H9 (cell line): ENCODE measurements around the gene NID1. TPM values are rescaled to one million over a fixed set of nuclear protein-coding genes. Genes with fewer than 3 reads are reported as not detected.

Experiments used
- DNase-seq: peaks from one replicate; pipeline ENCODE4 v3.0.0-alpha.2; 2017
- H2AFZ ChIP-seq: one replicate; pipeline ENCODE4 v1.6.1; 2013; ENCODE audit warnings: mild to moderate bottlenecking, low read length, control low read depth, moderate library complexity
- H2AK5ac ChIP-seq: 2 replicates; pipeline ENCODE4 v1.6.1; 2013; ENCODE audit warnings: low read length, control low read depth, mixed read lengths; ENCODE audit not compliant: insufficient read length
- H2BK120ac ChIP-seq: one replicate; pipeline ENCODE4 v1.6.1; 2013; ENCODE audit warnings: low read depth, mild to moderate bottlenecking, low read length, control low read depth, inconsistent platforms; ENCODE audit not compliant: poor library complexity, severe bottlenecking
- H2BK12ac ChIP-seq: 2 replicates; pipeline ENCODE4 v1.6.1; 2013; ENCODE audit warnings: low read length, control low read depth, mixed read lengths, low read depth; ENCODE audit not compliant: insufficient read length
- H2BK15ac ChIP-seq: 2 replicates; pipeline ENCODE4 v1.6.1; 2013; ENCODE audit warnings: low read depth, low read length, control low read depth
- H2BK20ac ChIP-seq: one replicate; pipeline ENCODE4 v1.6.1; 2013; ENCODE audit warnings: low read depth, mild to moderate bottlenecking, low read length, control low read depth, inconsistent platforms; ENCODE audit not compliant: poor library complexity, severe bottlenecking
- H2BK5ac ChIP-seq: 2 replicates; pipeline ENCODE4 v1.6.1; 2013; ENCODE audit warnings: low read length, control low read depth, mixed read lengths; ENCODE audit not compliant: insufficient read length
- H3K14ac ChIP-seq: 2 replicates; pipeline ENCODE4 v1.6.1; 2013; ENCODE audit warnings: low read length, control low read depth; ENCODE audit not compliant: insufficient read depth
- H3K18ac ChIP-seq: 2 replicates; pipeline ENCODE4 v1.6.1; 2013; ENCODE audit warnings: low read depth, mild to moderate bottlenecking, mixed read lengths, low read length, control low read depth; ENCODE audit not compliant: insufficient read length
- H3K23ac ChIP-seq: 2 replicates; pipeline ENCODE4 v1.6.1; 2013; ENCODE audit warnings: low read length, control low read depth, mixed read lengths, low read depth; ENCODE audit not compliant: insufficient read length
- H3K23me2 ChIP-seq: 2 replicates; pipeline ENCODE4 v1.6.1; 2013; ENCODE audit warnings: low read depth, mild to moderate bottlenecking, mixed read lengths, low read length, control low read depth; ENCODE audit not compliant: insufficient read length, poor library complexity, severe bottlenecking
- H3K27ac ChIP-seq: 2 replicates; pipeline ENCODE4 v1.5.1; 2013; ENCODE audit warnings: low read length, control low read depth, mixed read lengths, low read depth; ENCODE audit not compliant: insufficient read length
- H3K27me3 ChIP-seq: 2 replicates; pipeline ENCODE4 v1.6.1; 2013; ENCODE audit warnings: low read length, control low read depth, inconsistent platforms; ENCODE audit not compliant: insufficient read depth
- H3K4ac ChIP-seq: 2 replicates; pipeline ENCODE4 v1.6.1; 2013; ENCODE audit warnings: low read depth, mild to moderate bottlenecking, control low read depth, inconsistent platforms, low read length, moderate library complexity
- H3K4me1 ChIP-seq: 2 replicates; pipeline ENCODE4 v1.6.1; 2013; ENCODE audit warnings: low read length, control low read depth, inconsistent platforms; ENCODE audit not compliant: insufficient read depth
- H3K4me2 ChIP-seq: 2 replicates; pipeline ENCODE4 v1.6.1; 2013; ENCODE audit warnings: low read length, control low read depth, mixed read lengths; ENCODE audit not compliant: insufficient read length, insufficient read depth
- H3K56ac ChIP-seq: 2 replicates; pipeline ENCODE4 v1.6.1; 2013; ENCODE audit warnings: low read depth, mild to moderate bottlenecking, mixed read lengths, low read length, control low read depth; ENCODE audit not compliant: insufficient read length
- H3K79me1 ChIP-seq: 2 replicates; pipeline ENCODE4 v1.6.1; 2013; ENCODE audit warnings: low read depth, mild to moderate bottlenecking, moderate library complexity, low read length, control low read depth, inconsistent platforms; ENCODE audit not compliant: insufficient read depth, poor library complexity, severe bottlenecking
- H3K79me2 ChIP-seq: 2 replicates; pipeline ENCODE4 v1.6.1; 2013; ENCODE audit warnings: low read length, control low read depth, inconsistent platforms; ENCODE audit not compliant: insufficient read depth
- H3K9ac ChIP-seq: 2 replicates; pipeline ENCODE4 v1.6.1; 2013; ENCODE audit warnings: low read length, control low read depth, mixed read lengths; ENCODE audit not compliant: insufficient read length; ENCODE audit errors: extremely low read depth
- H3K9me3 ChIP-seq: one replicate; pipeline ENCODE4 v1.6.1; 2013; ENCODE audit warnings: low read depth, low read length, inconsistent platforms; ENCODE audit not compliant: control insufficient read depth
- H3T11ph ChIP-seq: one replicate; pipeline ENCODE4 v1.6.1; 2013; ENCODE audit warnings: mild to moderate bottlenecking, low read length, control low read depth, inconsistent platforms
- H4K20me1 ChIP-seq: one replicate; pipeline ENCODE4 v1.6.1; 2013; ENCODE audit not compliant: control insufficient read depth, insufficient read length, insufficient read depth
- H4K5ac ChIP-seq: 2 replicates; pipeline ENCODE4 v1.6.1; 2013; ENCODE audit warnings: low read depth, mild to moderate bottlenecking, mixed read lengths, low read length, control low read depth; ENCODE audit not compliant: insufficient read length
- H4K8ac ChIP-seq: replicated peaks from 2 replicates; pipeline ENCODE4 v1.6.1; 2013; ENCODE audit warnings: low read length, control low read depth, mixed read lengths, low read depth; ENCODE audit not compliant: insufficient read length
- H4K91ac ChIP-seq: 2 replicates; pipeline ENCODE4 v1.6.1; 2013; ENCODE audit warnings: low read depth, mild to moderate bottlenecking, moderate library complexity, mixed read lengths, low read length, control low read depth; ENCODE audit not compliant: insufficient read length
- H3K27ac Mint-ChIP-seq, 3 experiments: 2 replicates in 2 of 3; 3 replicates in 1 of 3; pipeline ENCODE4 v1.8.0; 2020 to 2021; ENCODE audit warnings: mixed read lengths in 3 of 3, mild to moderate bottlenecking in 1 of 3, moderate library complexity in 1 of 3
- H3K27me3 Mint-ChIP-seq: 2 replicates; pipeline ENCODE4 v1.8.0; 2021; ENCODE audit warnings: low read depth, mild to moderate bottlenecking, moderate library complexity, mixed read lengths
- H3K36me3 Mint-ChIP-seq, 3 experiments: 2 replicates in 2 of 3; 3 replicates in 1 of 3; pipeline ENCODE4 v1.8.0; 2020 to 2021; ENCODE audit warnings: low read depth in 3 of 3, mixed read lengths in 3 of 3; ENCODE audit not compliant: insufficient read depth in 1 of 3
- H3K4me1 Mint-ChIP-seq, 2 experiments: 2 replicates each; pipeline ENCODE4 v1.8.0; 2020; ENCODE audit warnings: mixed read lengths in 2 of 2
- H3K4me3 Mint-ChIP-seq, 2 experiments: 2 replicates in 1 of 2; 3 replicates in 1 of 2; pipeline ENCODE4 v1.8.0; 2020 to 2021; ENCODE audit warnings: mild to moderate bottlenecking in 2 of 2, mixed read lengths in 2 of 2, moderate library complexity in 1 of 2
- H3K9me3 Mint-ChIP-seq, 2 experiments: 2 replicates in 1 of 2; 3 replicates in 1 of 2; pipeline ENCODE4 v1.8.0; 2020; ENCODE audit warnings: mild to moderate bottlenecking in 2 of 2, mixed read lengths in 2 of 2, moderate library complexity in 1 of 2
- CTCF ChIP-seq: fragments of 200-600 bp; sonication (generic); conservative IDR thresholded peaks from 3 replicates; pipeline ENCODE4 v1.8.0; 2021; ENCODE audit warnings: antibody characterized with exemption, mild to moderate bottlenecking
- WGBS: extraction: QIAGEN DNeasy Blood & Tissue Kit; methylation state at CpG from one replicate; pipeline ENCODE4 v1.1.7; 2013; ENCODE audit warnings: missing lambda C conversion rate, low lambda C conversion rate, mixed read lengths; ENCODE audit not compliant: insufficient read length; ENCODE audit errors: extremely low coverage; 5-methylcytosine and 5-hydroxymethylcytosine counted together
- total RNA-seq: library from RNA; stranded (reverse); gene quantifications from 2 replicates; pipeline ENCODE4 v1.2.1, GENCODE V29; 2021

NID1 gene
- total RNA-seq, 1 experiment from 2014 or later: 28.5 TPM

DNA sequence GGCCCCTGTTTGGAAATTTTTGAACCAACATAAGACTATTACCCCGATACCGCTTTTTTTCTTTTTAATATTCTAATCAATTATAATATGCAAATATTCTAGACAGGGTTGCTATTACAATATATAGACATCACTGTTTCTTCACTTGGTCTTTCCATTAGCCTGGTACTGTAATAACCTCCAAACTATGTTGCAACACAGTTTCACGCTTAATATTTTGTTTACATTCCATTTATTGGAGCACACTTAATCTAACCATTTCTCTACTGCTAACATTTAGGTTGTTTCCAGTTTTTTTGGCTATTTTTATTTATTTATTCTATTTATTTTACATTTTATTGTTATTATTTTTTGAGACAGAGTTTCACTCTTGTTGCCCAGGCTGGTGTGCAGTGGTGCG, 17.6 kb upstream of the NID1 start:
- H3K36me3 Mint-ChIP-seq: no peaks in the 10 kb centered on the region
- H4K5ac ChIP-seq: no peak overlapping the region
- no peak overlapping the region for H2BK5ac ChIP-seq
- H2AFZ ChIP-seq: no peak overlapping the region
- H3K27me3 Mint-ChIP-seq: peaks cover 5% of the 10 kb centered on the region
- no peak overlapping the region for H3K27ac Mint-ChIP-seq
- H3K9me3 ChIP-seq: no peaks in the 10 kb centered on the region
- H2BK20ac ChIP-seq: no peak overlapping the region
- no peak overlapping the region for H4K91ac ChIP-seq
- no peak overlapping the region for H4K8ac ChIP-seq
- no peaks in the 10 kb centered on the region for H3K27me3 ChIP-seq
- H3K27ac ChIP-seq: no peak overlapping the region
- H3K9me3 Mint-ChIP-seq: peaks cover 0 to 2% of the 10 kb centered on the region in 2 experiments; a peak in 3 of 5 replicates
- TF ChIP-seq CTCF: no peak
- H2BK120ac ChIP-seq: no peak overlapping the region
- H3K56ac ChIP-seq: no peak overlapping the region
- no peak overlapping the region for H3T11ph ChIP-seq
- H3K79me2 ChIP-seq: no peaks in the 10 kb centered on the region
- no peaks in the 10 kb centered on the region for H3K4me1 ChIP-seq
- no peak overlapping the region for H3K14ac ChIP-seq
- WGBS: 100% methylated on average over 2 of the region's 4 CpGs
- H3K4me1 Mint-ChIP-seq: peaks cover 4 to 5% of the 10 kb centered on the region in 2 experiments; a peak in 1 of 4 replicates
- H3K4ac ChIP-seq: no peak overlapping the region
- DNase-seq: no peak
- no peak overlapping the region for H3K9ac ChIP-seq
- no peaks in the 10 kb centered on the region for H4K20me1 ChIP-seq
- no peaks in the 10 kb centered on the region for H3K79me1 ChIP-seq
- H3K4me3 Mint-ChIP-seq: no peak overlapping the region
- no peaks in the 10 kb centered on the region for H3K23me2 ChIP-seq
- no peak overlapping the region for H3K23ac ChIP-seq
- no peak overlapping the region for H2BK12ac ChIP-seq
- no peak overlapping the region for H2BK15ac ChIP-seq
- no peak overlapping the region for H3K18ac ChIP-seq
- no peak overlapping the region for H2AK5ac ChIP-seq
- no peak overlapping the region for H3K4me2 ChIP-seq
